ENCODE data around the gene FHOD1.
A peak's percentile ranks its signal among the peaks of the same experiment; 100 is the strongest.

FHOD1 gene

DNA sequence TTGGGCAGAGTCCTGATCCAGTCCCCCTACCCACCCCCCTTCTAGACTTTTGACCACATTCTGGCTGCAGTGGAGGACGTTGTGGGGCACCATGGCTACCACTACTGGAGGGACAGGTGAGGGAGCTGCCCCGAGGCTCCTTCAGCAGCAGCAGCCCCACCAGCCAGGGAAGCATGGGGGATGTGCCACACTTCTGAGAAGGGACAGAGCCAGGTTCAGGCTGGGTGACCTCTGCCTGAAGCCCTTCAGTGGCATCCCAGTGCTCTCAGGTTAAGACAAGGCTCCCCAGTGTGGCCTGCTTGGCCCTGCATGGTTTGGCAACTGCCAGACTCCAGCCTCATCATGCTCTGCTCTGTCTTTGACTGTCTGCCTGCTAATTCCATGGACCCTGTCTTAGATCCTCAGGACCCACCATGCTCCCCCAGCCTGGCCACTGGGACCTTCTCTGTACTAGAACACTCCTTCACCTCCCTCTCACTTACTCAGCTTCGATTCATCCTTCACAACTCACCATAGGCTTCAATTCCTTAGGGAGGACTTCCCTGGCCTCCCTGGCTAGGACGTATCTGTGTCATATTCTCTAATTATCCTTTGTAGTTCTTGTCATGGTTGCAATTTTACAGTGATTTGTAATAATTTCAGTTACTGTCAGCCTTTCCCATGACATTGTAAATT lies 10.3 kb upstream of the FHOD1 start:
- Histone ChIP-seq H3K9ac (ENCODE audit: low read depth, low read length) (no peak overlapping the region), H3K36me3 (ENCODE audit: insufficient read depth, low read length) (peaks cover 3% of the 10 kb centered on the region; the same call in 1 of the 2 replicates), H3K4me3 (ENCODE audit: low read length) (no peak overlapping the region), H3K4me1 (ENCODE audit: insufficient read depth, low read length) (no peaks in the 10 kb centered on the region), H3K27ac (ENCODE audit: low read depth, low read length) (no peak overlapping the region), H3K27me3 (ENCODE audit: insufficient read depth, low read length) (no peaks in the 10 kb centered on the region), H3K9me3 (ENCODE audit: insufficient read depth, low read depth, low read length) (no peaks in the 10 kb centered on the region)
- WGBS = 83% methylated on average over 4 of the region's 4 CpGs

DNA sequence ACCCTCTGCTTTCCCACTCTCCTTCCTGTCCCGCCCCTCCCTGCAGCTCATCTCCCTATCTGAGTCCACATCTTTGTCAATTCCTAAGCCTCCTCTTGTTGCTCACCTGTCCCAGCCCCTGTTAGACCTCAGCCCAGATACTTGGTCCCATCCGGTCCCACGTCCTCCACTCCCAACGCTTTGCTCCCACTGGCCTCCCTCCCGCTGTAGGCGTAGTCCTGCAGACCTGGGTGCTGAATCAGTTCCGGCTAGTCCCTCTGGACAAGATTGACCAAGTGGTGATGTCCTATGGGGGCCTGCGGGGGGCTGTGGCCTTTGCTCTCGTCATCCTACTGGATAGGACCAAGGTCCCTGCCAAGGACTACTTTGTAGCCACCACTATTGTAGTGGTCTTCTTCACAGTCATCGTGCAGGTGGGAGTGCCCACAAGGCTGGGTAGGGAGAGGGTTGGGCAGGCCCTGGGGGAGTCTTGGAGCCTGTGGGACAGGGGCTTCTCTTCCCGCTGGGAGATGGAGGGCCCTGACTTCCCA lies 9.5 kb upstream of the FHOD1 start:
- H3K27ac ChIP-seq (ENCODE audit: low read depth, low read length) = no peak overlapping the region

GRCh38 chr16:67255553-67256221 lies 8.4 kb upstream of the FHOD1 start:
- no peak overlapping the region for H3K9ac ChIP-seq (ENCODE audit: low read depth, low read length)
- no peak overlapping the region for H3K4me3 ChIP-seq (ENCODE audit: low read length)
- 94% methylated on average over 17 of the region's 17 CpGs for WGBS

More for the DNA sequence above, 9.5 kb upstream of the FHOD1 start:
- H3K36me3 ChIP-seq (ENCODE audit: insufficient read depth, low read length) = peaks cover 3% of the 10 kb centered on the region; the same call in 1 of the 2 replicates
- no peak overlapping the region for H3K4me3 ChIP-seq (ENCODE audit: low read length)
- no peaks in the 10 kb centered on the region for H3K9me3 ChIP-seq (ENCODE audit: insufficient read depth, low read depth, low read length)
- no peaks in the 10 kb centered on the region for H3K4me1 ChIP-seq (ENCODE audit: insufficient read depth, low read length)
- H3K27me3 ChIP-seq (ENCODE audit: insufficient read depth, low read length) = no peaks in the 10 kb centered on the region
- no peak overlapping the region for H3K9ac ChIP-seq (ENCODE audit: low read depth, low read length)
- 93% methylated on average over 11 of the region's 11 CpGs for WGBS

GRCh38 chr16:67254801-67255552 lies 7.7 kb upstream of the FHOD1 start:
- Histone ChIP-seq H3K27me3 (ENCODE audit: insufficient read depth, low read length) (peaks cover 11% of the 10 kb centered on the region), H3K36me3 (ENCODE audit: insufficient read depth, low read length) (peaks cover 3% of the 10 kb centered on the region; the same call in 1 of the 2 replicates), H3K4me3 (ENCODE audit: low read length) (no peak overlapping the region), H3K9ac (ENCODE audit: low read depth, low read length) (no peak overlapping the region), H3K27ac (ENCODE audit: low read depth, low read length) (no peak overlapping the region), H3K9me3 (ENCODE audit: insufficient read depth, low read depth, low read length) (no peaks in the 10 kb centered on the region), H3K4me1 (ENCODE audit: insufficient read depth, low read length) (no peaks in the 10 kb centered on the region)
- 93% methylated on average over 18 of the region's 18 CpGs for WGBS

More at GRCh38 chr16:67255553-67256221, 8.4 kb upstream of the FHOD1 start:
- Histone ChIP-seq H3K27ac (ENCODE audit: low read depth, low read length) (no peak overlapping the region), H3K27me3 (ENCODE audit: insufficient read depth, low read length) (peaks cover 4% of the 10 kb centered on the region), H3K4me1 (ENCODE audit: insufficient read depth, low read length) (no peaks in the 10 kb centered on the region), H3K36me3 (ENCODE audit: insufficient read depth, low read length) (peaks cover 3% of the 10 kb centered on the region; the same call in 1 of the 2 replicates), H3K9me3 (ENCODE audit: insufficient read depth, low read depth, low read length) (no peaks in the 10 kb centered on the region)

GRCh38 chr16:67252609-67253497 lies 5.6 kb upstream of the FHOD1 start:
- H3K27me3 ChIP-seq (ENCODE audit: insufficient read depth, low read length) = peaks cover 32% of the 10 kb centered on the region
- WGBS = 88% methylated on average over 4 of the region's 4 CpGs
- H3K36me3 ChIP-seq (ENCODE audit: insufficient read depth, low read length) = peaks cover 3% of the 10 kb centered on the region; the same call in 1 of the 2 replicates
- H3K27ac ChIP-seq (ENCODE audit: low read depth, low read length) = no peak overlapping the region
- H3K9ac ChIP-seq (ENCODE audit: low read depth, low read length) = no peak overlapping the region
- H3K4me3 ChIP-seq (ENCODE audit: low read length) = no peak overlapping the region
- H3K9me3 ChIP-seq (ENCODE audit: insufficient read depth, low read depth, low read length) = no peaks in the 10 kb centered on the region
- peaks cover 11% of the 10 kb centered on the region for H3K4me1 ChIP-seq (ENCODE audit: insufficient read depth, low read length)

- Histone ChIP-seq H3K4me1 (ENCODE audit: insufficient read depth, low read length) (peaks cover 23% of the 10 kb centered on the region), H3K4me3 (ENCODE audit: low read length) (0 out of 2 replicates have a peak overlapping the region, but pooled peaks have one; percentile 93), H3K9me3 (ENCODE audit: insufficient read depth, low read depth, low read length) (no peaks in the 10 kb centered on the region), H3K36me3 (ENCODE audit: insufficient read depth, low read length) (peaks cover under 1% of the 10 kb centered on the region; the same call in 1 of the 2 replicates), H3K9ac (ENCODE audit: low read depth, low read length) (no peak overlapping the region), H3K27ac (ENCODE audit: low read depth, low read length) (no peak overlapping the region), H3K27me3 (ENCODE audit: insufficient read depth, low read length) (peaks cover 35% of the 10 kb centered on the region)
- WGBS = 88% methylated on average over 3 of the region's 4 CpGs
Observed at GRCh38 chr16:67250045-67250327, 2.7 kb upstream of the FHOD1 start.

GRCh38 chr16:67249178-67250044 lies 2.1 kb upstream of the FHOD1 start:
- peak overlapping the region; percentile 93 for H3K4me3 ChIP-seq (ENCODE audit: low read length)
- H3K27ac ChIP-seq (ENCODE audit: low read depth, low read length) = no peak overlapping the region
- peaks cover 35% of the 10 kb centered on the region for H3K27me3 ChIP-seq (ENCODE audit: insufficient read depth, low read length)
- whole genome bisulfite sequencing = 14% methylated on average over 21 of the region's 22 CpGs
- no peaks in the 10 kb centered on the region for H3K36me3 ChIP-seq (ENCODE audit: insufficient read depth, low read length)
- H3K9ac ChIP-seq (ENCODE audit: low read depth, low read length) = peak overlapping the region; percentile 66
- H3K9me3 ChIP-seq (ENCODE audit: insufficient read depth, low read depth, low read length) = no peaks in the 10 kb centered on the region
- H3K4me1 ChIP-seq (ENCODE audit: insufficient read depth, low read length) = peaks cover 28% of the 10 kb centered on the region

- peak within 1 kb of the TSS; percentile 93 for H3K4me3 ChIP-seq (ENCODE audit: low read length)
- peaks cover 35% of the 10 kb centered on the region for H3K27me3 ChIP-seq (ENCODE audit: insufficient read depth, low read length)
- H3K27ac ChIP-seq (ENCODE audit: low read depth, low read length) = no peak within 1 kb of the TSS
- peaks cover 33% of the 10 kb centered on the region for H3K4me1 ChIP-seq (ENCODE audit: insufficient read depth, low read length)
- WGBS = under 1% methylated on average over 75 of the region's 75 CpGs
- peak within 1 kb of the TSS; percentile 66 for H3K9ac ChIP-seq (ENCODE audit: low read depth, low read length)
- no peaks in the 10 kb centered on the region for H3K9me3 ChIP-seq (ENCODE audit: insufficient read depth, low read depth, low read length)
- no peaks in the 10 kb centered on the region for H3K36me3 ChIP-seq (ENCODE audit: insufficient read depth, low read length)
Observed at GRCh38 chr16:67248401-67249177, 1.3 kb upstream of the FHOD1 start, which contains the start of gene SLC9A5. SLC9A5 (plus strand) TSS chr16:67248979; CDS start chr16:67249015, 36 bp downstream.

GRCh38 chr16:67248073-67248400 lies 756 bp upstream of the FHOD1 start:
- Histone ChIP-seq H3K36me3 (ENCODE audit: insufficient read depth, low read length) (no peaks in the 10 kb centered on the region), H3K4me3 (ENCODE audit: low read length) (peak overlapping the region; percentile 93), H3K27me3 (ENCODE audit: insufficient read depth, low read length) (peaks cover 35% of the 10 kb centered on the region), H3K9me3 (ENCODE audit: insufficient read depth, low read depth, low read length) (no peaks in the 10 kb centered on the region), H3K9ac (ENCODE audit: low read depth, low read length) (no peak overlapping the region), H3K4me1 (ENCODE audit: insufficient read depth, low read length) (peaks cover 33% of the 10 kb centered on the region), H3K27ac (ENCODE audit: low read depth, low read length) (no peak overlapping the region)
- 9% methylated on average over 7 of the region's 7 CpGs for WGBS
